SK-N-MC (cell line): Measurements from ENCODE around the gene COMTD1.

Source experiments
- DNase-seq: peaks from one replicate; pipeline ENCODE4 v3.0.0-alpha.2; 2011; ENCODE audit warnings: low read depth, low spot score
- H3K27ac ChIP-seq: fragments of 200-600 bp; sonication (generic); 2 replicates; pipeline ENCODE4 v1.5.1; 2016; ENCODE audit warnings: mixed run types
- H3K36me3 ChIP-seq: fragments of 200-600 bp; sonication (generic); 2 replicates; pipeline ENCODE4 v1.6.1; 2017; ENCODE audit warnings: antibody characterized with exemption, low read length, mixed read lengths; ENCODE audit not compliant: insufficient read depth
- H3K4me3 ChIP-seq: fragments of 200-600 bp; sonication (generic); 2 replicates; pipeline ENCODE4 v1.5.1; 2016
- H3K9ac ChIP-seq: fragments of 200-600 bp; sonication (generic); 2 replicates; pipeline ENCODE4 v1.8.0; 2017; ENCODE audit warnings: mixed run types, mixed read lengths; ENCODE audit not compliant: insufficient read length
- H3K9me3 ChIP-seq: fragments of 200-600 bp; sonication (generic); 2 replicates; pipeline ENCODE4 v1.6.1; 2017; ENCODE audit warnings: low read depth, mild to moderate bottlenecking, antibody characterized with exemption, low read length, moderate library complexity, mixed read lengths
- EZH2 ChIP-seq: fragments of 200-600 bp; sonication (generic); IDR thresholded peaks from one replicate; pipeline ENCODE4 v1.6.1; 2017; ENCODE audit warnings: antibody characterized with exemption
- FOXP2 ChIP-seq: optimal IDR thresholded peaks from 2 replicates; pipeline ENCODE3; 2011; ENCODE audit warnings: mild to moderate bottlenecking, moderate library complexity; ENCODE audit not compliant: insufficient read depth; ENCODE audit errors: extremely low read length, control extremely low read depth
- POLR2AphosphoS5 ChIP-seq: IDR thresholded peaks from 2 replicates; pipeline ENCODE4 v1.6.1; 2012; ENCODE audit warnings: mild to moderate bottlenecking, low read depth, low read length, borderline replicate concordance

The COMTD1 gene

DNA sequence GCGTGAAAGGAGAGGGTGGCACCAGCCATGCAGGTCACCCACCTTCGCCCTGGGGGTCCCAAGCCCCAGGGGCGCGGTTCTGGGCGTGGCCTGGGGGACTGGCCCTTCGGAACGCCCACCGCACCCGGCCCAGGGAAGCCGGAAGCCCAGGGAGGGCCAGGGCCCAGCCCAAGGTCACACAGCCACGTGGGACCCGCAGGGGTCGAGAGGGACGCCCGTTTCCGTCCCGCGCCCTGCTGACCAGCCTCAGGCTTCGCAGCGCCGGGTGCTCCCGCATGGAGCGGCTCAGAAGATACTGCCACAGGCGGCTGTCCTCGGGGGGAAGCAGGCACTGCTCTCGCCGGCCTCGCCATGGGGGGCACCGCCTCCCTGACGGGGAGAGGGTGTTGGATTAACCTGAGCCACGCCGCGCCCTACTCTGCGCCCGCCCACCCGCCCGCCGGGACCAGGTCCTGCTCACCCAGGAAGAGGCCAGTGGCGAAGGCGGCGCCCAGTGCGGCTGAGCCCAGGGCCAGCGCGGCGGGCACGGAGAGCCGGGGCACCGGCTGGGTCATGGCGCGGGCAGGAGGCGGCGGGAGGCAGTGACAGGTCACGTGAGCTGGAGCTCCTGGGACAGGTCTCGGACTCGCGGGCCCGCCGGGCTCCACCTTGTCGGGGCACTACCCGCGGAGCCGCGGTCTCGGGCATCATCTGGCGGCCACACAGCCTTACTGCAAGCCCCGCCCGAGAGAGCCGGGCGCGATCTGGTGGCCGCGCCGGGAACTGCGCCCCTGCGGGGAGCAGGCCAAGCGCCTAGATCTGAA is at the start of gene COMTD1:
Gene COMTD1, minus strand, starts transcription at position 583 of the 803 bp plus-strand sequence. Its CDS starts 29 bp downstream, at position 554.
- no peak for DNase-seq
- no peak for TF ChIP-seq FOXP2
- no peak for TF ChIP-seq EZH2
- no peak for TF ChIP-seq POLR2AphosphoS5
- peak within 1 kb of the TSS; percentile 76 for H3K4me3 ChIP-seq
- H3K9ac ChIP-seq: no peak within 1 kb of the TSS
- H3K27ac ChIP-seq: no peak within 1 kb of the TSS
- H3K36me3 ChIP-seq: peaks cover 15% of the 10 kb centered on the region
- no peaks in the 10 kb centered on the region for H3K9me3 ChIP-seq

DNA sequence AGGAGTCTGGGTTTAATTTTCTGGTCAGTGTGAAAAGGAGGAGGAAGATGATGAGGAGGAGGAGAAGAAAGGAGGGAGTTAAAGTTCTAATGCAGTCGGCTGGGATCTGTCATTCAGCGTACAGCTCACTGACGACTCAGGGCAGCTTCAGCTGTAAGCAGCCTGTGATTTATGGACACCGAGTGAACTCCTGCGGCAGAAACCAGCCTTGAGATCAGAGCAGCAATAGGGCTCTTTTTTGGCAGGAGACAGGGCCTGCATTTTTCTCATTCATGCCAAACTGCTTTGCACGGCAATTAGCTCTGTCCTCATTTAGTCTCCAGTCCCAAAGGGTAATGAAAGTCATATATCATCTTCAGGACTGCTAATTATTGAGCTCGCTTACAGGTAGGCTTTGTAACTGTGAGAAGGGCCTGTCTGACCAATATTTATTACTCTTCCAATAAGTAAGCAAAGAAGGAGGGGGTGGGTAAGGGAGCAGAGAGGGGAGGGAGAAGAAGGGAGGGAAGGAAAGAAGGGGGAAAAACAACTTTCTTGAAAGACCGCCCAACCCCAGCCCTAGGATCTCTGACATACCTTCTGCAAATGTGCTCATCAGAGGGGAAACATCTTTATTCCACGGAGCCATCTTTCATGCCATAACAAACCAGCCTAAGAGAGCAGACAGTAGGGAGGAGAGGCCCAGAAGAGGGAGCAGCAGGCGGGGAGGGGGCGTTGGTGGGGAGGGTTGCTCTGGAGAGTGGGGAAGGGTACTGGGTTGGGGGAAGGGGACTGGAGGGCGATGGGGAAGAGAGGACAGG is 48.1 kb upstream of the COMTD1 start:
- Histone ChIP-seq H3K36me3 (no peaks in the 10 kb centered on the region), H3K27ac (no peak overlapping the region), H3K9ac (no peak overlapping the region), H3K9me3 (no peaks in the 10 kb centered on the region), H3K4me3 (no peak overlapping the region)
- TF ChIP-seq EZH2: no peak
- no peak for TF ChIP-seq POLR2AphosphoS5
- no peak for TF ChIP-seq FOXP2
- no peak for DNase-seq

DNA sequence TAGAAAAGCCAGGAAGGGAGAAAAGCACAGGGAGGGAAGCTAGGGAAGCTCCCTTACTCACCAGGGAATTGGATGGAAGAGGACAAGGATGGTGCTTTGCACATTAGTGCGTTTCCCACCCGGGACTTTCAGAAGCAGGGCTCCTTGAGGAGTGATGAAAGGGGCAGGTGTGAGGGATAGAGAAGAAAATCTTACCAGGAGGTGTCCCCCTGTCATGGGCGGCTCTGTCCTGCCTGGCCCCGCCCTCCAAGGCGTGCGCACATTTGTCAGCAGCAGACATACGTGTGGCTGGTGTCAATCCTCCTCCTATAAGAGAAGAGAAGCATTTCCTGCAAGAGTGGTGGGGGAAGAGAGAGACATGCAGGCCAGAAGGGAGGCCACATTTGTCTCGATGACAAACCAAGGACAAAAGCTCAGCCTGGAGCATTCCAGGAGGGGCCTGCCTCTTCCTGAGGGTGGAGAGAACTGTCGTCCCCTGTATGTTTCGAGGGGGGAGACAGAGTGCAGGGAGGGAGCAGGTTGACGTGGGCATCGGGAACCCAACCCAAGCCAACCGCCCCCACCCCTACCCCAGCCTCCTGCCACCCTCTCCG is 47.4 kb upstream of the COMTD1 start:
- H3K9ac ChIP-seq: no peak overlapping the region
- H3K27ac ChIP-seq: no peak overlapping the region
- no peaks in the 10 kb centered on the region for H3K9me3 ChIP-seq
- TF ChIP-seq POLR2AphosphoS5: no peak
- TF ChIP-seq EZH2: no peak
- no peak for TF ChIP-seq FOXP2
- H3K4me3 ChIP-seq: no peak overlapping the region
- no peaks in the 10 kb centered on the region for H3K36me3 ChIP-seq
- DNase-seq: no peak

DNA sequence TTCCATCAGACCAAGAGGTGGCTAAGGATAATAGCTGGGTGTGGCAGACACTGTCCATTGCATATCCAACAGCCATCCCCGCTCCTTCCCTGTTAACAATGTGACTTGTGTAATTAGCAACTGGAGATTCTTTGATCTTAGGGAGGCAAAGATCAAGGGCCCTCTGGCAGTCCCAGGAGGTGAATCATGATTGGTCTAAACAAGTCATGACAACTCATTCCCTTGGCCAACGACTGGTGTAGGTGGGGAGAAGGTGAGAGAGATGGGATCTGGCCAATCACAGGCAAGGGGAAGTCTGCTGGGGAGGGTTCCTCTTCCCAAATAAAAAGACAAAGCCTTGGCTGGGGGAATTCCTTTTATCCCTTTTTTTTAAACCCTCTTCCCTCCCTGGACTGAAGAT is 46.2 kb upstream of the COMTD1 start:
- Histone ChIP-seq H3K9me3 (no peaks in the 10 kb centered on the region), H3K4me3 (no peak overlapping the region), H3K27ac (no peak overlapping the region), H3K36me3 (no peaks in the 10 kb centered on the region), H3K9ac (no peak overlapping the region)
- TF ChIP-seq EZH2 (no peak), POLR2AphosphoS5 (no peak), FOXP2 (no peak)
- no peak for DNase-seq

DNA sequence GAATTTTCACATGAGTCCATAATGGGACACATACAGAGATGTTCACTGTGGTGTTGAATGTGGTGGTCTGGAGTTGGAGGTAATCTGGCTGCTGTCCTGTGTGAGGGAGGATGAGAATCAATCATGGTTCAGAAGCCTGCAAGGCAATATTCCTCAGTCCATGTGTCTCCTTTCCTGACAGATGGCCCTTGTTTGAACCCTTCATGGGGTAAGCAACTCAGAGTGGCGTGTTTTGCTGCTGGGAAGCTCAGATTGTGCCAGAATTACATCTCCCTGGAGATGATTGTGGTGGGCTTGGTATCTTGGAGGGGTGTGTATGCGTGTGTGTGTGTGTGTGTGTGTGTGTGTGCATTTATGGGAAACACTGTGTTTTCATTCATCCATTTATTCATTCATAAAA is 44.5 kb upstream of the COMTD1 start:
- no peak overlapping the region for H3K27ac ChIP-seq
- H3K9ac ChIP-seq: no peak overlapping the region
- DNase-seq: no peak

DNA sequence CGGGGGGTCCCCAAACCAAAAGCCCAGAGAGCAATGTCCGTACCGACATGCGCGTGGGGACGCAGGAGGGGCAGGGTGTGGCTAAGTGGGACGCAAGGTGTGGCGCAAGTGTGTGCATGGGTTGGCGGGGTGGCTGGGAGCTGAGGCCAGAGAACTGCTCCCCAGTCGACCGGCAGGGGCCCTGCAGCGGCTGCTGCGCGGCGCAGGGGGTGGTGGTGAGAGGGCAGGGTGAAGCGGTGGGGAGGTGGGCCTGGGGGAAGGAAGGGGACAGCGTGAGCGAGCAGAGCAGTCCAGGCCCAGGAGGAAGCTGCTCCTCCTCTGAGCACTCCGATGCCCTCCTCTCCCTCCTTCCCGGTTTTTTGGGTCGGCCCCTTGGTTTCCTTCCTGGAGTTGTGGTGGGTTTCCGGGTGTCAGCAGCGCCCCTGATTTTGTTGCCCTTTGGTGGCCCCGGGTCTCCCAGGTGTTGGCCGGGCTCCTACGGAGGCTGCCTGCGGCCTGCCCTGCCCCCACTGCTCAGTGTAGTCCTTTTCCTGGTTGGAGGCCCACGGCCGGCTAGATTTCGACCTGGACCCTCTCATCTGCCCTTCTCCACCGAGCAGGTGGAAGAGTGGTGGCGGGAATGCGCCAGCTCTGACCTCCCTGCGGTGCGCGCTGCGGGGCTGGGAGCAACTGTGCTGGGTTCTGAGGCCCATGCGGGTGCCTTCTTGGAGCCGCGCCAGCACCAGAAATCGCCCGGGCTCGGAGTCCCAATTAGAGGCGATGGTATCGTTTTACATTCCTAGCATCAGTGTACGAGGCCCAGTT is 40.5 kb upstream of the COMTD1 start:
- no peaks in the 10 kb centered on the region for H3K36me3 ChIP-seq
- TF ChIP-seq EZH2: no peak
- TF ChIP-seq FOXP2: no peak
- TF ChIP-seq POLR2AphosphoS5: no peak
- H3K27ac ChIP-seq: no peak overlapping the region
- no peak overlapping the region for H3K4me3 ChIP-seq
- no peak for DNase-seq
- no peak overlapping the region for H3K9ac ChIP-seq
- H3K9me3 ChIP-seq: no peaks in the 10 kb centered on the region

More for the DNA sequence above, 44.5 kb upstream of the COMTD1 start:
- no peak overlapping the region for H3K4me3 ChIP-seq
- H3K9me3 ChIP-seq: no peaks in the 10 kb centered on the region
- H3K36me3 ChIP-seq: no peaks in the 10 kb centered on the region
- no peak for TF ChIP-seq POLR2AphosphoS5
- no peak for TF ChIP-seq FOXP2
- TF ChIP-seq EZH2: no peak

DNA sequence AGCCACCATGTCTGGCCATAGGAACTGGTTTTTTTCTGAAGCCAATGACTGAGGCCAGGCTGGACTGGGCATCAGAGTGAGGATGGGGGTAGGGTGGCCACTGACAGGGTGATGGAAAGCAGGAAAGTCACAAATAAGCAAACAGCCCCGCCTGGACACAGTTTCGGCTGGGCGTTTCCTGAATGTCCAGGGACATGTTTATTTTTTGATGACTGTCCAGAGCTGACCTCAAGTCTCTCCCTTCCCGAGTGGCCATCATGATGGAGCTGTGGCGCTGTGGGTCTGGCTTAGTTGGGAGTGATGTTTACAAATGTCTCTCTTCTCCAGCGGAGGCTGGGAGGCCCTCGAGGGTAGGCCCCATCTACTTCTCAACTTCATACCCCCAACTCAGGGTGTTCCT is 37.1 kb upstream of the COMTD1 start:
- Histone ChIP-seq H3K9ac (no peak overlapping the region), H3K9me3 (no peaks in the 10 kb centered on the region), H3K27ac (no peak overlapping the region), H3K36me3 (no peaks in the 10 kb centered on the region), H3K4me3 (no peak overlapping the region)
- DNase-seq: no peak
- TF ChIP-seq POLR2AphosphoS5: no peak
- TF ChIP-seq FOXP2: no peak
- no peak for TF ChIP-seq EZH2
